ENCODE results near the gene SLC31A1. TPM values are rescaled to one million over a fixed set of nuclear protein-coding genes. Genes with fewer than 3 reads are reported as not detected.

SLC31A1 gene
- total RNA-seq, 1 experiment from 2014 or later: 17.6 TPM

DNA sequence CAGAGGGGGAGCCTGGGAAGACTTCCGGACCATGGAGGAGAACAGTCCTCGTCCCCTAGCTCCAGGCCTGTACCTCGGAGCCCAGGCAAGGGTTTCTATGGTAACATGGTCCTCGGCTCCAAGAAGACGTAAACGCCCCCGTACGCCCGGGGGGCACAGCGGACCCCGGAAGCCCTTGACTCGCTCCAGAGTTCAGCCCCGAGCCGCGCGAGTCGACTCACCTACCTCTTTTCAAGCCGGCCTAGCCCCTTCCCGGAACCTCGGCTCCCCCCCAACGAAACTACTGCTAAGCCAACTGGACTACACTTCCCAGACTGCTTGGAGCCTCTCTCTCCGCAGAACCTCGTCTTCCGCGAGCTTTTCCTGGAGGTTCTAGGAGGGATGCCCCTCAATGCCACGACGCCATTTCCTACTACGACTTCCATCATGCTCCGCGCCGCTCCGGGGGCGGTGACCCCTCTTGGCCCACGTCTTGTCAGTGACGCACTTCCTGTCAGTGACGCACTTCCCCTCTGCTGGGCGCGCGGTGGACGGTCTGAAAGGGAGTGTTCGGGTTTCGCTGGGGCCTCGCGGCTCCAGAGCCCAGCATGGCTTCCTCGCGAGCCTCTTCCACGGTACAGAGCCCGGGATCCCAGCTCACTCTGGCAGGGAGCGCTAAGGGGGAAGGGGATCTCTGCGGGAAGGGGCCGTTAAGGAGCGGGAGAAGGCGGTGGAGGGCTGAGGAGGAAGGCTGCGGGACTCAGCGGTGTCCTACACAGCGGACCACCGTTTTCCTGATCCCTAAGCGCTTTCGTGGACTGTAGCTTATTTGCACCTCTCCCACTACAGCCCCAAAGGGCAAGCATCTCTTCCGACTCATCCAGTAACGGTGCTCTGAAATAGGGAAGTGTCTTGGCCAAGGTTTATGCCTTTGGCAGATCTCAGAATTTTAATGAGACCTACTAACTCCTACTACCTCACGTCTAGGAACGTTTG lies 54.1 kb downstream of the SLC31A1 start, which contains the start of the genes CDC26 and PRPF4:
Gene CDC26 (minus strand): TSS at position 416 of the 975 bp plus-strand sequence. CDS start 3,065 bp downstream, outside the sequence.
Gene PRPF4 (plus strand): TSS at position 502 of the 975 bp plus-strand sequence. CDS start 86 bp downstream, at position 588.
- Histone ChIP-seq H3K9me3 (ENCODE audit: control insufficient read depth, insufficient read depth, low read depth, low read length) (no peaks in the 10 kb centered on the region), H3K27ac (ENCODE audit: low read length) (peak within 1 kb of the TSS; percentile 96), H3K36me3 (ENCODE audit: control insufficient read depth, insufficient read depth, low read length) (peaks cover 24% of the 10 kb centered on the region), H3K4me3 (ENCODE audit: low read depth in 2 of 2, low read length in 2 of 2) (peak within 1 kb of the TSS; percentile 93 to 99), H3K27me3 (ENCODE audit: control insufficient read depth, insufficient read depth, low read length) (no peaks in the 10 kb centered on the region), H3K4me1 (ENCODE audit: control insufficient read depth, insufficient read depth, low read length) (peaks cover 6% of the 10 kb centered on the region)
- BruUV-seq (replicated peaks): TSS peak; percentile 87
- ChIA-PET CTCF (interaction anchor here (0.6 to 0.8 kb wide), 4 partner anchors 21 to 131 kb away, joined by 3 to 4 read pairs (median 3); no protein-coding TSS in a partner anchor), POLR2A (interaction anchor here (0.6 kb wide), 1 partner anchor 23 kb away, joined by 4 read pairs; no protein-coding TSS in a partner anchor)
- DNase-seq (ENCODE audit: low read depth, low spot score) (peak; percentile 67), ATAC-seq (peak; percentile 99)
- intact Hi-C loops (cut with micrococcal nuclease; ENCODE audit: unreplicated experiment) (no loop called here), in situ Hi-C loops (cut with HindIII; ENCODE audit: low pct_unique_long_range_greater_than_20kb, low sequenced_read_pairs) (no loop called here)
- TF ChIP-seq, protein P1, sequence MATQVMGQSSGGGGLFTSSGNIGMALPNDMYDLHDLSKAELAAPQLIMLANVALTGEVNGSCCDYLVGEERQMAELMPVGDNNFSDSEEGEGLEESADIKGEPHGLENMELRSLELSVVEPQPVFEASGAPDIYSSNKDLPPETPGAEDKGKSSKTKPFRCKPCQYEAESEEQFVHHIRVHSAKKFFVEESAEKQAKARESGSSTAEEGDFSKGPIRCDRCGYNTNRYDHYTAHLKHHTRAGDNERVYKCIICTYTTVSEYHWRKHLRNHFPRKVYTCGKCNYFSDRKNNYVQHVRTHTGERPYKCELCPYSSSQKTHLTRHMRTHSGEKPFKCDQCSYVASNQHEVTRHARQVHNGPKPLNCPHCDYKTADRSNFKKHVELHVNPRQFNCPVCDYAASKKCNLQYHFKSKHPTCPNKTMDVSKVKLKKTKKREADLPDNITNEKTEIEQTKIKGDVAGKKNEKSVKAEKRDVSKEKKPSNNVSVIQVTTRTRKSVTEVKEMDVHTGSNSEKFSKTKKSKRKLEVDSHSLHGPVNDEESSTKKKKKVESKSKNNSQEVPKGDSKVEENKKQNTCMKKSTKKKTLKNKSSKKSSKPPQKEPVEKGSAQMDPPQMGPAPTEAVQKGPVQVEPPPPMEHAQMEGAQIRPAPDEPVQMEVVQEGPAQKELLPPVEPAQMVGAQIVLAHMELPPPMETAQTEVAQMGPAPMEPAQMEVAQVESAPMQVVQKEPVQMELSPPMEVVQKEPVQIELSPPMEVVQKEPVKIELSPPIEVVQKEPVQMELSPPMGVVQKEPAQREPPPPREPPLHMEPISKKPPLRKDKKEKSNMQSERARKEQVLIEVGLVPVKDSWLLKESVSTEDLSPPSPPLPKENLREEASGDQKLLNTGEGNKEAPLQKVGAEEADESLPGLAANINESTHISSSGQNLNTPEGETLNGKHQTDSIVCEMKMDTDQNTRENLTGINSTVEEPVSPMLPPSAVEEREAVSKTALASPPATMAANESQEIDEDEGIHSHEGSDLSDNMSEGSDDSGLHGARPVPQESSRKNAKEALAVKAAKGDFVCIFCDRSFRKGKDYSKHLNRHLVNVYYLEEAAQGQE (IDR thresholded peaks at IDR 0.05; ENCODE audit: insufficient read depth in 1 of 2, low read depth in 2 of 2, low read length in 1 of 2): 0 out of 4 replicates have a peak, but pooled peaks of 1 of the 2 experiments have one; percentile 41
- peak; percentile 88 for TF ChIP-seq POLR2AphosphoS5 (IDR thresholded peaks at IDR 0.05; ENCODE audit: low read depth, low read length)
- TF ChIP-seq SIN3A (IDR thresholded peaks at IDR 0.05; ENCODE audit: borderline replicate concordance, insufficient read depth, low read depth, low read length): 0 out of 2 replicates have a peak, but pooled peaks have one; percentile 80
- TF ChIP-seq TCF7L2 (IDR thresholded peaks at IDR 0.05; ENCODE audit: low read depth, low read length): no peak
- TF ChIP-seq, protein P2, sequence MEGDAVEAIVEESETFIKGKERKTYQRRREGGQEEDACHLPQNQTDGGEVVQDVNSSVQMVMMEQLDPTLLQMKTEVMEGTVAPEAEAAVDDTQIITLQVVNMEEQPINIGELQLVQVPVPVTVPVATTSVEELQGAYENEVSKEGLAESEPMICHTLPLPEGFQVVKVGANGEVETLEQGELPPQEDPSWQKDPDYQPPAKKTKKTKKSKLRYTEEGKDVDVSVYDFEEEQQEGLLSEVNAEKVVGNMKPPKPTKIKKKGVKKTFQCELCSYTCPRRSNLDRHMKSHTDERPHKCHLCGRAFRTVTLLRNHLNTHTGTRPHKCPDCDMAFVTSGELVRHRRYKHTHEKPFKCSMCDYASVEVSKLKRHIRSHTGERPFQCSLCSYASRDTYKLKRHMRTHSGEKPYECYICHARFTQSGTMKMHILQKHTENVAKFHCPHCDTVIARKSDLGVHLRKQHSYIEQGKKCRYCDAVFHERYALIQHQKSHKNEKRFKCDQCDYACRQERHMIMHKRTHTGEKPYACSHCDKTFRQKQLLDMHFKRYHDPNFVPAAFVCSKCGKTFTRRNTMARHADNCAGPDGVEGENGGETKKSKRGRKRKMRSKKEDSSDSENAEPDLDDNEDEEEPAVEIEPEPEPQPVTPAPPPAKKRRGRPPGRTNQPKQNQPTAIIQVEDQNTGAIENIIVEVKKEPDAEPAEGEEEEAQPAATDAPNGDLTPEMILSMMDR (IDR thresholded peaks at IDR 0.05): no peak

DNA sequence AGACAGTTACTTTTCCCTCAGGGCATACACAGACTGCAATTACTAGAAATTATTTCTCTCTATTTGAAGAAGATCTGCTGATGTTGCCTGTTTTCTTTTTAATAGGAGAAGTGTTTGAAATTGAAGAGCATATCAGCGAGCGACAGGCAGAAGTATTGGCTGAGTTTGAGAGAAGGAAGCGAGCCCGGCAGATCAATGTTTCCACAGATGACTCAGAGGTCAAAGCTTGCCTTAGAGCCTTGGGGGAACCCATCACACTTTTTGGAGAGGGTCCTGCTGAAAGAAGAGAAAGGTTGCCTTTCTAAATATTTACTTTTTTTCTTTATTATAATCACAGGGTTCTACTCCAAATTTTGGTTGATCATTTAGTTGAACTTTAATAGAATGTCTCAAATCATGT lies 57.5 kb downstream of the SLC31A1 start:
- ATAC-seq (no peak), DNase-seq (ENCODE audit: low read depth, low spot score) (no peak)
- Histone ChIP-seq H3K27ac (ENCODE audit: low read length) (no peak overlapping the region), H3K4me3 (ENCODE audit: low read depth in 2 of 2, low read length in 2 of 2) (no peak overlapping the region), H3K4me1 (ENCODE audit: control insufficient read depth, insufficient read depth, low read length) (peaks cover 6% of the 10 kb centered on the region), H3K9me3 (ENCODE audit: control insufficient read depth, insufficient read depth, low read depth, low read length) (no peaks in the 10 kb centered on the region), H3K36me3 (ENCODE audit: control insufficient read depth, insufficient read depth, low read length) (peaks cover 35% of the 10 kb centered on the region), H3K27me3 (ENCODE audit: control insufficient read depth, insufficient read depth, low read length) (no peaks in the 10 kb centered on the region)
- TF ChIP-seq TCF7L2 (IDR thresholded peaks at IDR 0.05; ENCODE audit: low read depth, low read length) (no peak), SIN3A (IDR thresholded peaks at IDR 0.05; ENCODE audit: borderline replicate concordance, insufficient read depth, low read depth, low read length) (no peak), POLR2AphosphoS5 (IDR thresholded peaks at IDR 0.05; ENCODE audit: low read depth, low read length) (no peak)
- TF ChIP-seq, protein P1 (IDR thresholded peaks at IDR 0.05; ENCODE audit: insufficient read depth in 1 of 2, low read depth in 2 of 2, low read length in 1 of 2): no peak
- TF ChIP-seq, protein P2 (IDR thresholded peaks at IDR 0.05): no peak
- intact Hi-C loops (cut with micrococcal nuclease; ENCODE audit: unreplicated experiment) (no loop called here), in situ Hi-C loops (cut with HindIII; ENCODE audit: low pct_unique_long_range_greater_than_20kb, low sequenced_read_pairs) (no loop called here)
- ChIA-PET CTCF (no interaction called here), POLR2A (no interaction called here)
- BruUV-seq (replicated peaks): no TSS peak

Data from Panc1 (cell line).